Activated naive CD8-positive, alpha-beta T cell treated with anti-CD3 and anti-CD28 coated beads, Interleukin-2, amount 10 ng/mL, durations not matched to agents 7 days and 5 days (primary cell): ENCODE measurements around the gene IGSF10. TPM values are rescaled to one million over a fixed set of nuclear protein-coding genes. Genes with fewer than 3 reads are reported as not detected.

ENCODE experiments used
- ATAC-seq: fragments of 150-1000 bp; cut with Tn5 transposase; one replicate; pipeline ENCODE4 v1.10.0; 2021; ENCODE audit warnings: low read depth, moderate library complexity
- POLR2A ChIA-PET: fragments of 350-600 bp; sonication (Branson Sonifier 250); formaldehyde crosslinking; loops from one replicate; lab custom pipeline; 2021; ENCODE audit warnings: antibody characterized with exemption; lab: Charles Lee
- DNase-seq: peaks from one replicate; pipeline ENCODE4 v3.0.0; 2021
- H3K27ac Mint-ChIP-seq: one replicate; pipeline ENCODE4 v1.8.0; 2022; ENCODE audit warnings: mild to moderate bottlenecking, mixed read lengths
- H3K27me3 Mint-ChIP-seq: one replicate; pipeline ENCODE4 v1.8.0; 2022; ENCODE audit warnings: mild to moderate bottlenecking, moderate library complexity, mixed read lengths
- H3K36me3 Mint-ChIP-seq: one replicate; pipeline ENCODE4 v1.8.0; 2021; ENCODE audit warnings: mild to moderate bottlenecking, mixed read lengths
- H3K4me1 Mint-ChIP-seq: one replicate; pipeline ENCODE4 v1.8.0; 2021; ENCODE audit warnings: mixed read lengths
- H3K4me3 Mint-ChIP-seq: one replicate; pipeline ENCODE4 v1.8.0; 2022; ENCODE audit warnings: mild to moderate bottlenecking, moderate library complexity, mixed read lengths
- H3K9me3 Mint-ChIP-seq: one replicate; pipeline ENCODE4 v1.8.0; 2021; ENCODE audit warnings: mixed read lengths
- total RNA-seq, 2 experiments: library from RNA; stranded (reverse); gene quantifications; one replicate each; pipeline ENCODE4 v1.2.3, GENCODE V29; 2021

The IGSF10 gene
- total RNA-seq, 2 experiments from 2014 or later = not detected

- H3K27me3 Mint-ChIP-seq = peaks cover 8% of the 10 kb centered on the region
- ATAC-seq = no peak
- DNase-seq = no peak
- H3K4me1 Mint-ChIP-seq = no peaks in the 10 kb centered on the region
- no peak overlapping the region for H3K27ac Mint-ChIP-seq
- H3K9me3 Mint-ChIP-seq = no peaks in the 10 kb centered on the region
- POLR2A ChIA-PET = no interaction called here
- H3K4me3 Mint-ChIP-seq = no peak overlapping the region
- H3K36me3 Mint-ChIP-seq = no peaks in the 10 kb centered on the region
Observed at GRCh38 chr3:151445273-151446001, 15.4 kb downstream of the IGSF10 start.

DNA sequence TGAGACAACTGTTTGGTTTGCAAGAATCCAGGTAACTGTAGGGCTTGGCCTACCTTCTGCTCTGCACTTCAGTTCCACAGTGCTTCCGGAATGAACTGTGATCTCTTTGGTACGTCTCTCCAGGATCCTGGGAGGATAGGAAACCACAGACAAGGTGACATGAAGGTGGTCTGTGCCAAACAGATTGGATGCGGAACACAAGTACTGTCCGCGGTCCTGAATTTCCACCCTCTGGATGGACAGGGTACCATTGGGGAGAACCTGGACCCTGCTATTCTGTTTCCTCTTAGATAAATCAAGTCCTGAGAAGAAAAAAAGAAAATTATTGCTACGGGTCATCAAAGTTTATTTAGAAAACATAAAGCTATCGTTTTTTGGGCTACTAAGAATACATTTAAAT lies 17.3 kb downstream of the IGSF10 start:
- ATAC-seq = no peak
- Mint-ChIP-seq H3K4me3 (no peak overlapping the region), H3K4me1 (no peaks in the 10 kb centered on the region), H3K9me3 (no peaks in the 10 kb centered on the region), H3K27me3 (peaks cover 9% of the 10 kb centered on the region), H3K27ac (no peak overlapping the region), H3K36me3 (no peaks in the 10 kb centered on the region)
- DNase-seq = no peak
- POLR2A ChIA-PET = no interaction called here

GRCh38 chr3:151440940-151441339 lies 19.9 kb downstream of the IGSF10 start:
- no peaks in the 10 kb centered on the region for H3K9me3 Mint-ChIP-seq
- POLR2A ChIA-PET = no interaction called here
- no peak for ATAC-seq
- H3K27me3 Mint-ChIP-seq = peaks cover 6% of the 10 kb centered on the region
- H3K4me3 Mint-ChIP-seq = no peak overlapping the region
- no peak for DNase-seq
- H3K36me3 Mint-ChIP-seq = no peaks in the 10 kb centered on the region
- no peak overlapping the region for H3K27ac Mint-ChIP-seq
- no peaks in the 10 kb centered on the region for H3K4me1 Mint-ChIP-seq

- ATAC-seq (no peak), DNase-seq (no peak)
- H3K4me1 Mint-ChIP-seq = no peaks in the 10 kb centered on the region
- H3K4me3 Mint-ChIP-seq = no peak overlapping the region
- H3K9me3 Mint-ChIP-seq = no peaks in the 10 kb centered on the region
- no peak overlapping the region for H3K27ac Mint-ChIP-seq
- POLR2A ChIA-PET = no interaction called here
- peaks cover 6% of the 10 kb centered on the region for H3K27me3 Mint-ChIP-seq
- no peaks in the 10 kb centered on the region for H3K36me3 Mint-ChIP-seq
Observed at GRCh38 chr3:151439652-151440125, 21.2 kb downstream of the IGSF10 start.

GRCh38 chr3:151437906-151438305 lies 23.0 kb downstream of the IGSF10 start:
- POLR2A ChIA-PET = no interaction called here
- no peak for ATAC-seq
- no peak for DNase-seq
- Mint-ChIP-seq H3K36me3 (no peaks in the 10 kb centered on the region), H3K9me3 (no peaks in the 10 kb centered on the region), H3K4me1 (no peaks in the 10 kb centered on the region), H3K27ac (no peak overlapping the region), H3K27me3 (peaks cover 6% of the 10 kb centered on the region), H3K4me3 (no peak overlapping the region)

DNA sequence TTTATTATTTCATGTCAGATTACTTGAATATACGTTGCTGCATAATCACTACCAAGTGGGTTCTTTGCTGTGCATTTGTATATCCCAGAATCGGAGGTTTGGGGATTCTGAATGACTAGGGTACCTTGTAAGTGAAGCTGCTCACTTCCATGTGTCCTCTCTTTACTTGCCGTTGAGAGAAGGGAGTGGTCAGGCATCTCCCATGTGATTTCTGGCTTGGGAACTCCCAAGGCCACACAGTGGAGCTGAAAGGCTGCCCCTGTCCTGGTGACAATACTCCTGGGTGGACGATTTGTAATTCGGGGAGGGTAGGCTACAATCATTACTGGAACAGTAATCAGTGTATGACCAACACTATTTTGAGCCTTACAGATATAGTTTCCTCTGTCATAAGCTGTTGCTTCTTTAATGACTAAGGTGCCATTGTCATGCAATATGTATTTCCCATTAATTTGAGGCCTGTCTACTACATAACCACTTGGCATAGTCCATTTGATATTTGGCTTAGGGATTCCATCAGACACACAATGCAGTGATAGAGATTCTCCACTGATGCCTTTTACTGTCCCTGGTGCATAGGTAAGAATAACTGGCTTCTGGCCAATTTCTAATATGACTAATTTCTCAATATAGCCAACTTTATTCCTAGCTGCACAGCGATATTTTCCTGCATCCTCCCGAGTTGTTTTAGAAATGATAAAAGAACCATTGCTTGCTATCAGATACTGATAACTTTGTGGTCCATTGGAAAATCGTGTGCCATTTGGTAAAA lies 24.0 kb downstream of the IGSF10 start:
- no peak for DNase-seq
- POLR2A ChIA-PET = no interaction called here
- Mint-ChIP-seq H3K36me3 (no peaks in the 10 kb centered on the region), H3K27me3 (peaks cover 4% of the 10 kb centered on the region), H3K9me3 (no peaks in the 10 kb centered on the region), H3K4me3 (no peak overlapping the region), H3K4me1 (no peaks in the 10 kb centered on the region), H3K27ac (no peak overlapping the region)
- no peak for ATAC-seq

DNA sequence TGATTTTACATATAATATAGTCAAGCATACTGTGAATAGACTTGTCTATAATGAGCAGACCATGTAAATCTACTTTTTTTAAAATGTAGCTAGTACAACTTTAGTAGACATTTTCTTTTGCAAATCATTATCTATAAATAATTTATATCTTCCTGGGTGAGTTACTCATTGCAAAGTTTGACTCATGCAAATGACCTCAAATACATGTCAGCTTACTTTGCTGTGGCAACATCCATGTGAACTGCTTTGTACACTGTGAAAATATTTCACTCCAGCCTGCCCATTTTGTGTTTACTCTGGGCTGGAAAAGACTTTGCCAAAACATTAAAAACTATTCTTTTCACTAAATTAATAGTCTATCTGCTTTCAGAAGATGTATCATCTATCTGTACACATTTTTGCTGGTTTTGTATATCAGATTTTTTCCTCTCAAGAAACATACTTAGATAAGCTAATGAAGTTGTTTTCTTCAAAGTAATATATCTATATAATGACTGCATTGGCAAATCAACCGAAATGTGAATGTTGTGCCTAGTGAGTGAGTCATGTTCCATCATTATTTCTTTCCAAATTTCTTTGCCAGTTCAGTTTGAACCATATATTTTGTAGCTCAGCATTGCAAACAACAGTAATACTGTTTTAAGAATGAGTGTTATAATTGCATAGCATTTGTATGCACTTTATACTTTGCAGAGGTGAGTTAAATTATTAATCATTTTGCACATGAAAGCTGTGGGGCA lies 26.5 kb downstream of the IGSF10 start:
- H3K27me3 Mint-ChIP-seq = no peaks in the 10 kb centered on the region
- DNase-seq (no peak), ATAC-seq (no peak)
- no peak overlapping the region for H3K4me3 Mint-ChIP-seq
- no peaks in the 10 kb centered on the region for H3K9me3 Mint-ChIP-seq
- H3K4me1 Mint-ChIP-seq = no peaks in the 10 kb centered on the region
- POLR2A ChIA-PET = no interaction called here
- H3K27ac Mint-ChIP-seq = no peak overlapping the region
- no peaks in the 10 kb centered on the region for H3K36me3 Mint-ChIP-seq

- no peaks in the 10 kb centered on the region for H3K36me3 Mint-ChIP-seq
- POLR2A ChIA-PET = no interaction called here
- no peak for ATAC-seq
- no peaks in the 10 kb centered on the region for H3K4me1 Mint-ChIP-seq
- H3K27ac Mint-ChIP-seq = no peak overlapping the region
- H3K4me3 Mint-ChIP-seq = no peak overlapping the region
- no peak for DNase-seq
- H3K27me3 Mint-ChIP-seq = no peaks in the 10 kb centered on the region
- H3K9me3 Mint-ChIP-seq = no peaks in the 10 kb centered on the region
Observed at GRCh38 chr3:151432616-151433372, 28.1 kb downstream of the IGSF10 start.

DNA sequence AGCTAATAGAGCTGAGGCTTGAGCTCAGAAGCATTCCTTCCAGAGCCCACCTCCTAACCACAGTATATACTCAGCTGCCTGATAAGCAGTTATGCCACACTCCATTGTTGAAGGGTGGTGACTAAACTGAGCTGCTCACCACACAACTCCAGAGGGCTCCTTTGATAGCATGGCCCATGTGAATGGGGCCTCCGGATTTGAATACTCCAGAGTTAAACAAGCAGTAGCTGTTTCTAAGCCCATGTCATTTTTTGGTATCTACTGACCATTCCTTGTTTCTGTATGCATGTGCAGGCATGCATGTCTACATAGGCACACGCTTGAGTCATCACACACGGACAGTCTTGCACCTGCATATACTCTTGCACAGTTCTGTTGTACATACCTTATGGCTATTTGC lies 28.9 kb downstream of the IGSF10 start:
- no peaks in the 10 kb centered on the region for H3K4me1 Mint-ChIP-seq
- no peaks in the 10 kb centered on the region for H3K36me3 Mint-ChIP-seq
- POLR2A ChIA-PET = no interaction called here
- DNase-seq (no peak), ATAC-seq (no peak)
- H3K9me3 Mint-ChIP-seq = no peaks in the 10 kb centered on the region
- H3K27ac Mint-ChIP-seq = no peak overlapping the region
- no peaks in the 10 kb centered on the region for H3K27me3 Mint-ChIP-seq
- no peak overlapping the region for H3K4me3 Mint-ChIP-seq

- H3K36me3 Mint-ChIP-seq = no peaks in the 10 kb centered on the region
- H3K27ac Mint-ChIP-seq = no peak overlapping the region
- H3K4me1 Mint-ChIP-seq = peaks cover 3% of the 10 kb centered on the region
- H3K9me3 Mint-ChIP-seq = no peaks in the 10 kb centered on the region
- no peak for ATAC-seq
- POLR2A ChIA-PET = no interaction called here
- no peak overlapping the region for H3K4me3 Mint-ChIP-seq
- no peaks in the 10 kb centered on the region for H3K27me3 Mint-ChIP-seq
- no peak for DNase-seq
Observed at GRCh38 chr3:151430821-151431484, 29.9 kb downstream of the IGSF10 start.

DNA sequence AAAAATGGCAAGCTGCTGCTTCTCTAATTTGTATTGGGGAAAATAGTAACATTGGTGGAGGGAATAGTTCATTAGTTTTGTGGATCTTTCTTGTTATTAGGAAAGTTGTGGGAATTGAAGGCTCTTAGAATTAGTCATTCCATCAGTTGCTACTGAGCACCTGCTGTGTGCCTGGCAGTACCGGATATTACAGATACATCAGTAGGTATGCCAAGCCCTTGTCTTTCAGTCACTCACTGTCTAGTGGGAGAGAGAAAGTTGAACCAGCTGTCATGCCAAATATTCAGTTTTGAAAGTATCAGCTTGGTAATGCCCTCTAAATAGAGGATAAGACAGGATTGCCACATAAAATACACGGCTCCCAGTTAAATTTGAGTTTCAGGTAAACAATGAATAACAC lies 32.5 kb downstream of the IGSF10 start:
- Mint-ChIP-seq H3K36me3 (no peaks in the 10 kb centered on the region), H3K27ac (no peak overlapping the region), H3K27me3 (no peaks in the 10 kb centered on the region), H3K9me3 (no peaks in the 10 kb centered on the region), H3K4me3 (no peak overlapping the region), H3K4me1 (peaks cover 4% of the 10 kb centered on the region)
- POLR2A ChIA-PET = no interaction called here
- no peak for ATAC-seq
- DNase-seq = no peak

DNA sequence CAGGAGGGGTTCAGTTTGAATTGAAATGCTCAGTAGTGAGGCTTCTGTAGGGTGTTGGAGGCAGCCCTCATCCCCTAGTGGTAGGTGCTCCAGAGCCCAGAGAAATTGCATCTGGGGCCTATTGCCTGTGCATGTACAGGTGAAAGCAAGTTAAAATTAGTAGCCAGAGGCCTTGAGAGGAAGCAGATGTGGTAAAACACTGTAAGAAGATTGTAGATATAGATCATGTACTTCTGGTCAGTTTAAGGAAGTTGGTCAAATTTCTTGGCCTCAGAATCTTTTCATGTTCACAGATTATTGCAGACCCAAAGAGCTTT lies 34.6 kb downstream of the IGSF10 start:
- Mint-ChIP-seq H3K4me3 (no peak overlapping the region), H3K36me3 (no peaks in the 10 kb centered on the region), H3K9me3 (no peaks in the 10 kb centered on the region), H3K4me1 (peaks cover 8% of the 10 kb centered on the region), H3K27me3 (no peaks in the 10 kb centered on the region), H3K27ac (no peak overlapping the region)
- ATAC-seq (peak; percentile 50), DNase-seq (no peak)
- POLR2A ChIA-PET = no interaction called here
